Psoas muscle (tissue), 8 donors: ENCODE measurements around the gene TXNDC11. TPM values are rescaled to one million over a fixed set of nuclear protein-coding genes. Genes with fewer than 3 reads are reported as not detected.
A peak's percentile ranks its signal among the peaks of the same experiment; 100 is the strongest.

Source experiments
- ATAC-seq, 4 donors: fragments of 200-7000 bp; cut with Tn5 transposase; one replicate each; pipeline ENCODE4 v1.9.1; 2020; ENCODE audit warnings: moderate library complexity in 3 of 4, mild to moderate bottlenecking in 2 of 4
- DNase-seq, 2 donors: peaks; one replicate each; pipeline ENCODE4 v3.0.0-alpha.2; 2020
- H3K27ac ChIP-seq: fragments of 200-600 bp; one replicate; pipeline ENCODE4 v1.8.0; 2022
- H3K27me3 ChIP-seq, 3 donors: fragments of 200-600 bp in 1 of 3; one replicate each; pipeline versions ENCODE4 v1.6.1 to v1.8.0; 2013 to 2022; ENCODE audit warnings: low read length in 2 of 3, mild to moderate bottlenecking in 2 of 3, moderate library complexity in 1 of 3; ENCODE audit not compliant: insufficient read depth in 3 of 3
- H3K36me3 ChIP-seq, 2 donors: fragments of 200-600 bp in 1 of 2; one replicate each; pipeline versions ENCODE4 v1.6.1 to v1.8.0; 2013 to 2022; ENCODE audit warnings: low read depth in 1 of 2, mild to moderate bottlenecking in 1 of 2, moderate library complexity in 1 of 2; ENCODE audit not compliant: insufficient read depth in 1 of 2
- H3K4me1 ChIP-seq: fragments of 200-600 bp; one replicate; pipeline ENCODE4 v1.8.0; 2022
- H3K4me3 ChIP-seq: fragments of 200-600 bp; one replicate; pipeline ENCODE4 v1.8.0; 2022; ENCODE audit warnings: mild to moderate bottlenecking
- H3K9me3 ChIP-seq: fragments of 200-600 bp; one replicate; pipeline ENCODE4 v1.8.0; 2022
- WGBS, 3 donors: extraction: QIAGEN DNeasy Blood & Tissue Kit; methylation state at CpG; one replicate each; pipeline versions ENCODE4 v1.1.6 to v1.1.7; 2013; 5-methylcytosine and 5-hydroxymethylcytosine counted together
- intact Hi-C, 2 donors: fragments of 100-400 bp; cut with DNase I; formaldehyde crosslinking; loops; one replicate each; pipeline versions ENCODE4 v1.11.0 to v1.14.2; 2022
- polyA plus RNA-seq, 3 donors: library from polyadenylated mRNA; stranded (reverse); fragments of 200-250 nt; gene quantifications; one replicate each; pipeline ENCODE4 v1.2.3, GENCODE V29; 2013
- total RNA-seq, 4 donors: library from RNA; stranded (reverse); fragmentation: NEBNext Ultra II Directional in 2 of 4; extraction: Animal tissue kit (Norgen Biotek cat#: 25700) in 2 of 4; gene quantifications; one replicate each; pipeline versions ENCODE4 v1.2.1 to v1.2.4, GENCODE V29; 2021 to 2023
- TF ChIP-seq, protein P1 (sequence below): fragments of 200-600 bp; IDR thresholded peaks from one replicate; pipeline ENCODE4 v1.8.0; 2022; ENCODE audit warnings: antibody characterized with exemption
- donor health status: healthy with polysubstance abuse.
- donor health status: DM: no; HTN: no; CAD: no; lungs with moderate emphysema.
- donor health status: Bipolar disorder and iron deficiency.
- donor health status: healthy.
- donor health status: DM: yes; HTN: yes; CAD: no.
- donor health status: DM: no; HTN: no; CAD: no.
- donor health status: DM: no; HTN: no; CAD: no.
- donor health status: DM: yes; HTN: yes; CAD: no.

The TXNDC11 gene
- total and polyA plus RNA-seq, 7 donors: 21.3 to 49.1 (median 37.2) TPM

- intact Hi-C loops: no loop called here
- H3K27me3 ChIP-seq: no peaks in the 10 kb centered on the region
- no peak overlapping the region for H3K4me3 ChIP-seq
- TF ChIP-seq, protein P1, sequence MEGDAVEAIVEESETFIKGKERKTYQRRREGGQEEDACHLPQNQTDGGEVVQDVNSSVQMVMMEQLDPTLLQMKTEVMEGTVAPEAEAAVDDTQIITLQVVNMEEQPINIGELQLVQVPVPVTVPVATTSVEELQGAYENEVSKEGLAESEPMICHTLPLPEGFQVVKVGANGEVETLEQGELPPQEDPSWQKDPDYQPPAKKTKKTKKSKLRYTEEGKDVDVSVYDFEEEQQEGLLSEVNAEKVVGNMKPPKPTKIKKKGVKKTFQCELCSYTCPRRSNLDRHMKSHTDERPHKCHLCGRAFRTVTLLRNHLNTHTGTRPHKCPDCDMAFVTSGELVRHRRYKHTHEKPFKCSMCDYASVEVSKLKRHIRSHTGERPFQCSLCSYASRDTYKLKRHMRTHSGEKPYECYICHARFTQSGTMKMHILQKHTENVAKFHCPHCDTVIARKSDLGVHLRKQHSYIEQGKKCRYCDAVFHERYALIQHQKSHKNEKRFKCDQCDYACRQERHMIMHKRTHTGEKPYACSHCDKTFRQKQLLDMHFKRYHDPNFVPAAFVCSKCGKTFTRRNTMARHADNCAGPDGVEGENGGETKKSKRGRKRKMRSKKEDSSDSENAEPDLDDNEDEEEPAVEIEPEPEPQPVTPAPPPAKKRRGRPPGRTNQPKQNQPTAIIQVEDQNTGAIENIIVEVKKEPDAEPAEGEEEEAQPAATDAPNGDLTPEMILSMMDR: no peak
- DNase-seq (no peak), ATAC-seq (peak in 3 of 4 donors; percentile 33 to 47 (median 33))
- no peaks in the 10 kb centered on the region for H3K9me3 ChIP-seq
- peaks cover 9% of the 10 kb centered on the region for H3K4me1 ChIP-seq
- peaks cover 13 to 99% of the 10 kb centered on the region in 2 donors for H3K36me3 ChIP-seq
- WGBS, 3 donors: 80 to 91% (median 87%) methylated on average over 4 of the region's 4 CpGs
- H3K27ac ChIP-seq: no peak overlapping the region
Observed at GRCh38 chr16:11727796-11728543, 14.7 kb downstream of the TXNDC11 start.

- Histone ChIP-seq H3K27me3 (no peaks in the 10 kb centered on the region), H3K9me3 (no peaks in the 10 kb centered on the region), H3K4me1 (peaks cover 9% of the 10 kb centered on the region), H3K36me3 (peaks cover 14 to 99% of the 10 kb centered on the region in 2 donors), H3K4me3 (no peak overlapping the region), H3K27ac (no peak overlapping the region)
- intact Hi-C loops: no loop called here
- ATAC-seq (no peak), DNase-seq (no peak)
- 84 to 97% (median 95%) methylated on average over 8 of the region's 8 CpGs for WGBS, 3 donors
- TF ChIP-seq, protein P1: no peak
Observed at GRCh38 chr16:11726008-11726407, 16.6 kb downstream of the TXNDC11 start.

DNA sequence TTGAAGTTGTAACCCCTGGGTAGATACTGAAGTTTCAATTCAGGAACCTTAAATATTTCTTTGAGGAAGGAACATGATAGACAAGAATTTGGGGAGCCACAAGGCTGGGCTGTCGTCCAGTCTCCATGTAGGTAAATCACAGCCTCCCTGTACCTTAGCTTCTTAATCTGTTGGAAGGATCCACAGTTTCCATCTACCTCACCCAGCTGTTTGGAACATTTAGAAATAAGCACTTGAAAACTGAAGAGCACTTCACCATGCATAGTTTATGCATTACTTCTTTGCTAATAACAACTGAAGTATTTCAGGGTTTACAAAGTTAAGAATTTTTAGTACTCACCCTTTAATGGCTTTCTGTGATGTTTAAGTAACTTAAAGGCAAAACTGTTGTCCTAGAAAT lies 17.2 kb downstream of the TXNDC11 start:
- Histone ChIP-seq H3K36me3 (peaks cover 11 to 99% of the 10 kb centered on the region in 2 donors), H3K4me1 (peaks cover 9% of the 10 kb centered on the region), H3K4me3 (no peak overlapping the region), H3K27me3 (no peaks in the 10 kb centered on the region), H3K27ac (no peak overlapping the region), H3K9me3 (no peaks in the 10 kb centered on the region)
- no peak for ATAC-seq
- intact Hi-C loops: no loop called here
- DNase-seq: no peak
- TF ChIP-seq, protein P1: no peak
- 91 to 100% (median 94%) methylated on average over 1 of the region's 1 CpG for WGBS, 3 donors

- no peak for ATAC-seq
- Histone ChIP-seq H3K9me3 (no peaks in the 10 kb centered on the region), H3K27ac (no peak overlapping the region), H3K4me3 (no peak overlapping the region), H3K27me3 (no peaks in the 10 kb centered on the region), H3K4me1 (peaks cover 10% of the 10 kb centered on the region), H3K36me3 (peaks cover 4 to 100% of the 10 kb centered on the region in 2 donors)
- DNase-seq: no peak
- TF ChIP-seq, protein P1: no peak
- intact Hi-C loops: no loop called here
- 67 to 86% (median 72%) methylated on average over 3 of the region's 3 CpGs for WGBS, 3 donors
Observed at GRCh38 chr16:11722468-11722808, 20.2 kb downstream of the TXNDC11 start.
